Right lung (tissue), 5 donors: Measurements from ENCODE around the gene SEC22A. TPM values are rescaled to one million over a fixed set of nuclear protein-coding genes. Genes with fewer than 3 reads are reported as not detected.

Source experiments
- DNase-seq, 2 donors: peaks; one replicate each; pipeline ENCODE4 v3.0.0-alpha.2; 2013
- polyA plus RNA-seq, 5 donors: library from polyadenylated mRNA; unstranded; fragments of 120-200 nt; gene quantifications; one replicate each; pipeline versions ENCODE4 v1.2.1 to v1.2.3, GENCODE V29; 2013; ENCODE audit warnings: inconsistent platforms in 1 of 5, low replicate concordance in 1 of 5; ENCODE audit not compliant: insufficient read length in 5 of 5, insufficient read depth in 1 of 5

SEC22A gene
- polyA plus RNA-seq, 5 donors: 26.9 to 37.1 (median 29.9) TPM

GRCh38 chr3:123301331-123302184 is 99.8 kb downstream of the SEC22A start:
- no peak for DNase-seq

GRCh38 chr3:123302961-123303360 is 101.2 kb downstream of the SEC22A start:
- DNase-seq: no peak

- no peak for DNase-seq
Observed at GRCh38 chr3:123303976-123304560, 102.3 kb downstream of the SEC22A start.

- DNase-seq: no peak
Observed at GRCh38 chr3:123305192-123305591, 103.4 kb downstream of the SEC22A start.

- DNase-seq: no peak
Observed at GRCh38 chr3:123307064-123307463, 105.3 kb downstream of the SEC22A start.

- no peak for DNase-seq
Observed at GRCh38 chr3:123310186-123310585, 108.4 kb downstream of the SEC22A start.

- no peak for DNase-seq
Observed at GRCh38 chr3:123310741-123311140, 109.0 kb downstream of the SEC22A start.

GRCh38 chr3:123311201-123311600 is 109.5 kb downstream of the SEC22A start:
- no peak for DNase-seq

GRCh38 chr3:123312331-123313265 is 110.9 kb downstream of the SEC22A start:
- DNase-seq: no peak

- no peak for DNase-seq
Observed at GRCh38 chr3:123313889-123314288, 112.1 kb downstream of the SEC22A start.

GRCh38 chr3:123314359-123315270 is 112.9 kb downstream of the SEC22A start:
- no peak for DNase-seq

GRCh38 chr3:123315271-123315595 is 113.5 kb downstream of the SEC22A start:
- no peak for DNase-seq

- no peak for DNase-seq
Observed at GRCh38 chr3:123317716-123318115, 116.0 kb downstream of the SEC22A start.

GRCh38 chr3:123318374-123318773 is 116.6 kb downstream of the SEC22A start:
- DNase-seq: no peak

- DNase-seq: no peak
Observed at GRCh38 chr3:123319760-123320159, 118.0 kb downstream of the SEC22A start.

- DNase-seq: no peak
Observed at GRCh38 chr3:123320221-123320620, 118.5 kb downstream of the SEC22A start.

- no peak for DNase-seq
Observed at GRCh38 chr3:123321806-123322205, 120.1 kb downstream of the SEC22A start.

GRCh38 chr3:123322866-123323265 is 121.1 kb downstream of the SEC22A start:
- DNase-seq: no peak
